Hepatic stellate cell (primary cell): ENCODE results near the gene FHIT.

Experiments used
- DNase-seq: peaks from one replicate; pipeline ENCODE4 v3.0.0; 2011; ENCODE audit warnings: low spot score

FHIT gene

DNA sequence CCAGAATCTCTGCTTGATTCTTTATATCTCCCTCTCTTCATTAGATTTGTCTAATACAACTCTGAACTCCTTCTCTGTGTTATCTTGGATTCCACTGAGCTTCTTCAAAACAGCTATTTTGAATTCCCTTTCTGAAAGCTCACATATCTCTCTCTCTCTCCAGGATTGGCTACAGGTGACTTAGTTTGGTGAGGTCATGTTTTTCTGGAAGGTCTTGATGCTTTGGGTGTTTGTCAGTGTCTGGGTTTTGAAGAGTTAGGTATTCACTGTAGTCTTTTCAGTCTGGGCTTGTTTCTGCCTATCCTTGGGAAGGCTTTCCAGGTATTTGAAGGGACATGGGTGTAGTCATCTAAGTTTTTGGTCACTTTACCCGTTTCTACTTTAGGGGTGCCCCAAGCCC lies 781.8 kb downstream of the FHIT start:
- no peak for DNase-seq

DNA sequence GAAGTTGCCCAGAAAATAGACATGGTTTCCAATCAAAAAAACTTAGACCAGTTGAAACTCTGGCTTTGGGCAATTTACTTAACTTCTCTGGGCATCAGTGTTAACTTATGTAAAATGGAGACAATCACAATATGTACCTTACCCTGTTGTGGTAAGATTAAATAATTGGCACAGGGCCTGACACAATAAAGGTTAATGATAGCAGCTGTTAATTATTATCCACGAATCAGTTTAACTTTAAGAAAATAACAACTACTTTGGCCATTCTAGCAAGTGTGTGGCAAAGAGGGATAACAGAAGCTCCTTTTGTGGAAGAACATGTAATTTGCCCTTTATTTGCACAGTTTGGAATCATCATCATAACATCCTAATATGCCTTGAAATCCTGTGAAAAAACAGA lies 787.6 kb downstream of the FHIT start:
- DNase-seq = no peak

DNA sequence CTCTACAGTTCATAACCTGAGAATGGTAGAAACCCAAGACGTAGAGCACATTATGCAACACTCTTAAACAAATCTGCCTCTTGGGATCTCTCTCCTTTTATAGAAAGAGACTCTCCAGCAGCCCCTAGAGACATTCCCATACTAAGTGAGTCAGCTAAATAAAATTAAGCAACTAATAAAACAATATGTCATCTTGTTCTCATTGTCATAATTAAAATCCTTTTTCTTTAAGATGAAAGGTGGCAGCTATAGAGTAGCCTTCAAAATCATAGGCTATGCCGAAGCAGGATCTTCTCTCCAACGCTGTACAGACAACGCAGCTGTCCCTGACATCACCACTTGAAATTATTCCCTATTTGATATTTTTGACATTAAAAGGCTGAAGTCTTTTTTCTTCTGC lies 790.0 kb downstream of the FHIT start:
- DNase-seq = no peak

DNA sequence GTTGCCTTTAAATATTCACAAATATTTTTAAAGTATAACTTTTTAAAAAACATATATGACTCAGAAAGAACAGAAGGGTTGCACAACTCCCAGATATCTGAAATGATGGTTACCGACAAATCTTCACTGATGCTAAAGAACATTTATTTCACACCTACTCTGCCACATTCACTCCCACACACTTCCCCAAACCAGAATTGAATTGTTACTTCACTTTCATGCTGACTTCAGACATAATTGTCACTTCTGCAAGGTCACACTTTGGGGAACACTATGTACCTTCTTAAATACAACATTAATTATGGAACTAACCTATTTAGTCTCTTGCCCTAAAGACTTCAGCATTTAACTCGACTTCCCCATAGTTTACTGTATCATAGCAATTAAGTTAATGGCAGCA lies 795.1 kb downstream of the FHIT start:
- no peak for DNase-seq

DNA sequence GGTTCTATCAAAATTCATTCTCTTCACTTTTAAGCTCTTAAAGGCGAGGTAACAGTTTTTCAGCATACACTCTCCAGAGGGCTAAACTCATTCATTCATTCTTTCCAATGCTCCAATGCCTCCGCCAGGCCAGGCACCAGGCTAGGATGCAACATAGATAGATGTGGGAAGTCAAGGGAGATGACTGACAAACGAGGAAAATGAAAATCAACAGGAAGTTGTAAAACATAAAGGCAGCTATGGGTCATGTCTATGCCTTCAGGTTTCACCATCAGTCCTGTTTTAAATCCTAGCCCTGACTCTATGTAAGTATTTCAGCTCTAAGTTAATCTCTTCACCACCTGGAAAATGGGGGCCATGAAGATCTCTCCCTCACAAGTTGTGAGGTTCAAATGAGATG lies 797.9 kb downstream of the FHIT start:
- no peak for DNase-seq

DNA sequence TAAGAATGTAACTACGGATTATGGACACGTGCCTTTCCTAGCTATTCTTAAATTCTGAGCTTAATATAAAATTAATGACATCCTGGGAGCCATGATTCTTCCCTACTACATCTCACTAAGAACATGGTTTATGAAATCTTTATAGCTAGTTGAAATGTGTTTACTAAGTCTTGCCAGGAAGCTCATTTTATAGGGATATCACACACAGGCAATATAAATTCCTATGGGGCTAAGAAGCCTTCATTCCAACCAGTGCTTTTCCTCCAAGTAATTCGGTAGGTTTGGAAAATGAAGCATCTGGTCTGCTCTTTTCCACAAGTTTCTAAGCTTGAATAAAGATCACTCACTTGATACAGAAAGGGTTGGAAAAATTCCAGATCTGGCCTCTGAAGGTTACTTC lies 802.6 kb downstream of the FHIT start:
- DNase-seq = no peak

DNA sequence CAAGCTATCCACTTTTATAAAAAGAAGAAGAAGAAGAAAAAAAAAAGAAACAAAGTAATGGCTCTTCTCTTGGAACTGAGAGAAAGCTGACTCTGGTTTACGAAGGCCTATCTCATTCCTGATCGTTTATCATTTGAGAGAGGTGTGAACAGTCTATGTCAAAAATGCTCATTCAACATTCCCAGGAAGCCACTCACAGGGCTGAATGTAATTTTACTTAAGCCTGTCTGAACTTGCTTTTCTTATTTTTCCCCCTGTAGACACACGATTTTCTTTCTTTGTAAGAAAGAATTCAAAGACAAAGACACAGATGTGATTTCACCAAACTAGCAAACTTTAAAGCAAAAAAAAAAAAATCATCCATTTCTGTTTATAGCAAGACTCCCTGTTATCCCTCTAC lies 805.8 kb downstream of the FHIT start:
- no peak for DNase-seq

DNA sequence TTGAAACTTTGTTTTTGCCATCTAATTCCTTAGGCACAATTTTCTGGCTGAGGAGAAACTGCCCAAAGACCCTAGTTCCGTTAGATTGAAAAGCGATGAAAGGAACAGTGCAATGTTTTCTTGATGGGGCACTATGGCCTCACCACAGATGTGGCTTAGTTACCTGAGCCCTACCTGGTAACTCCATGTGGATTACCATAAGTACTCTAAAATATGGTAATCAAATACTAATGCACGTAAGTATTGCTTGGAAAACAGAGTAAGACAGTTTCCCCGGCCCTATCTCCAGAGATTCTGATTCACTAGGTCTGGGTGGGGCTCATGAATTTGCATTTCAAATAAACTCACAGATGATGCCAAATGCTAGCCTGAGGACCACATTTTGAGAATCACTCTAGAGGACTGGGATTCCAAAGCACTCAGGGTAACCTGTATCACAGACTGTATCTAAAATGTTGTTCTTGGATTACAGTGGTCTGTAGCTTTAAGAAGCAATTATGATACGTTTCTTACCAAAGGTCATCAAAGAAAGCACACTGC lies 806.3 kb downstream of the FHIT start:
- no peak for DNase-seq

DNA sequence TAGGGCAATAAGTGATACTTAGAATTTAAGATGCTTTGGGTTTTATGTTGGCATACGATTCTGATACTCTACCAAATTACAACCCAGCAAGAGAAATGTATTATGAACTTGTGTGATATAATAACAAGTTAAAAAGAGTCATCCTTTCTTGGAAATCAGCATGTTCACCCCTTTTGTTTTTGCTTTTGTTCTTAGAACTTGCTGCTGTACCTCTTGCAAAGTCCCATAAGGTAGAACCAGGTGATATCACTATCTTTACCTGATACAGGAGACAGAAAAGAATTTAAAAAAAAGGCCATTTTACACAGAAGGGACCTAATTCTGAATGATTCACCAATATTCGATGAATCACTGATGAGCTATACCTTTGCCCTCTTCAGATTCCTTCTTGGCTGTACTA lies 810.4 kb downstream of the FHIT start:
- no peak for DNase-seq

DNA sequence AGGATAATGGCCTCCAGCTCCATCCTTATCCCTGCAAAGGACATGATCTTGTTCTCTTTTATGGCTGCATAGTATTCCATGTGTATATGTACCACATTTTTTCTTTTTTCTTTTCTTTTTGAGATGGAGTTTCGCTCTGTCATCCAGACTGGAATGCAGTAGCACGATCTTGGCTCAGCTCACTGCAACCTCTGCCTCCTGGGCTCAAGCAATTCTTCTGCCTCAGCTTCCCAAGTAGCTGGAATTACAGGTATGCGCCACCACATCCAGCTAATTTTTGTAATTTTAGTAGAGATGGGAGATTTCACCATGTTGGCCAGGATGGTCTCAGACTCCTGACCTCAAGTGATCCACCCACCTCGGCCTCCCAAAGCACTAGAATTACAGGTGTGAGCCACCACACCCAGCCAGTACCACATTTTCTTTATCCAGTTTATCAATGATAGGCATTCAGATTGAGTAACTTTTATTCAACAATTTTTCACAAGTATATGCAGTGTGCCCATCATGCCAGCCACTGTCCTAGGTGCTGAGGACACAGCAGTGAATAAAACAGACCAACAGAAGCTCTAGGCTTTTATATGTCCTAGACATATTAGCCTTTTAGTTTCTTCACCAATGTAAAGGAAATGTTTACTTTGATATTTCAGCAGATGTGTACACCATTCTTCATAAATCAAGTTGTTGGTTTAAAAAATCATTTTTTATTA lies 815.2 kb downstream of the FHIT start:
- no peak for DNase-seq

DNA sequence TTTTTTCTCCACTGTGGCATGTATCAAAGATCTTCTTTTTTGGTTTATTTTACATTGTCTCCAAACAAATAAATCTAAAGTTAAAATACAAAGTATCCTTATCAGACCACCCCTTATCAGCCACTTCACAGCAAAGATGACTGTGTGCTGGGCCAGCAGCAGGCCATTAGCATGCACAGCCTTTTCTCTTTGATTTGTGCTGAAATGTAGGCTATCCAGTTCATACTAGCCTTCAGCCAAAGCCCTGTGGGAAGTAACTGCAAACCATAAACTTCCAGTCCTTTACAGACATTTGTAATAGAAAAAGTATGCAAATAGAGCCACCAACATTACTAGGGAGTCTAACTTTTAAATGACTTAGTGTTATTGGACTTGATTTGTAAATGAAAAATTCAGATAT lies 816.3 kb downstream of the FHIT start:
- no peak for DNase-seq

DNA sequence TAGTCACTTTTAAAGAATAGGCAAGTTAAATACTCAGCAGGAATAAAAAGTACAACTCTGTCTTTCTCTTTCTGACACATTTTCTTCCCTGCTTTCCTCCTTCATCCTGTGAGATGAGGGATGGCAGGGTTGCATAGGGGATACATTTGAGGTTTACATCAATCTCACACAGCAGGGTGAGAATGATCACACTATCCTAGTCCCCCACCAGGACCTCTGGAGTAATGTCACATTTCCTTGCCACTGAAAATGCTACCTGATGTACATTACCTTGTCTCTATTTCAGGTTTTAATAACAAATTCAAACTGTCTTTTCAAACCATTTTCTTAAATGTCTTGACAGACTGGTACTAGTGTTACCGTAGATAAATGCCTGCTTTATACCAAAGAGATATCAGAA lies 816.9 kb downstream of the FHIT start:
- DNase-seq = no peak

DNA sequence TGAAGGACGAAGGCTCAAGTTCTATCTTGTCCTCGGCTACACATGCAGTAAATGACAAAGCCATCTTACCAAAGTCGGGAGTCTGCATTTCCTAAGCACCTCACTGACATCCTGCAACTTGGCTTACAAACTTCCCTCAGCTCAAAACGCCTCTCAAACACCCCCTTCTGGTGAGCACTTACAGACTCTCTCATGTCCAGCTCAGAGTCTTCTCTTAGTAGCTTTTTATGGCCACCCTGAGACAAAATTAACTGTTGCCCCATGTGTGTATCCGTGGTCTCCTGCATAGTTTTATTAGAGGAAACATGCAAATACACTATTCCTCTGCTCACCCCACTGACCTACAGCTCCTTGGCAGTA lies 819.7 kb downstream of the FHIT start:
- DNase-seq = no peak

DNA sequence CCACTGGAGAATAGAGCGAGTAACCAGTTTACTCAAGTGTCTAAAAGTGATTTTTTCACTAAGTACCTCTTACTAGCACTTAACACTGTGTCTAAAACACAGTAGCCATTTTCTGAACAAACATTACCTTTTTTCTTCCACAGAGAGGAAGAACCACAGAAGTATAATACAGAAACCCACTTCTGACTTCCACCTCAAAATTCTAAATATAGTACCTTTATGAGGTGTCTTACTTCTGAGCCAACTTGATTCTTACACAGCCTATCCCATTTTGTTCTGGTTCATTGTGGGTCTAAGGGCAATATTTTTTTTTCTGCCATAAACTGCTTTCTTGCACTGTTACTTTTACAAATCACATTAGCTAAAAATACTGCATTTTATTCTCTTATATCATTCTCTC lies 821.0 kb downstream of the FHIT start:
- DNase-seq = no peak

DNA sequence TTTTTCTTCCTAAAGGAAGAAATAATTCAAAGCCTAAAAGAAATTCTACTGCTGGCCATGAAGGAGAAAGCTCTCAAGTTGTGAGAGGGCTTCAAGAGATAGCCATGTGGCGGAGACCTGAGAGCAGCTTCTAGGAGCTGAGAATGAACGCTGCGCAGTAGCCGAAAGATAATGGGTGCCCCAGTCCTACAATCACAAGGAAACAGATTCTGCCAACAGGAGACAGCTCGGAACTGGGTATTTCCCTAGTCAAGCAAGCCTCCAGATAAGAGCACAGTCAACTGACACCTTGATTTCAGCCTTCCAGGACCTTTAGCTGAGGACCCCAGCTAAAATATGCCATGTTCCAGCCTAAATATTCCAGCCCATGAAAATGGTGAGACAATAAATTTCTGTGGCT lies 824.1 kb downstream of the FHIT start:
- no peak for DNase-seq

DNA sequence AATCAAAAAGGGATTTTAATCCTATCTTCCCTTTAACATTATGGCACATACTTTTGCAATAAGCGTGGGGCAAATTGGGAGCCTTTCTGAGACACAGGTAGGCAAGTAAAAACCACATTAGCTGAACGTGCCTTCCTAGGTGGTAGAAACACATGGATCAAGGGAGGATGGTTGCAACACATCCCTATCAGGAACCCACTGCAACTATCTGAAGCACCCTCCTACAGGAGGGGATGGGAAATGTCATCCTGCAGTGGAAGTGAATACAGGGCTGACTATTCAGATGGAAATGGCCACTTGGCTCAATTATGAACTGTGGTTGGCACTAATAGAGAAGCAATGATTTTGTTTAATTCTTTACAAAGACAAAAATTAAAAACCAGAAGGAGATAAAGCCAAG lies 826.3 kb downstream of the FHIT start:
- DNase-seq = no peak

DNA sequence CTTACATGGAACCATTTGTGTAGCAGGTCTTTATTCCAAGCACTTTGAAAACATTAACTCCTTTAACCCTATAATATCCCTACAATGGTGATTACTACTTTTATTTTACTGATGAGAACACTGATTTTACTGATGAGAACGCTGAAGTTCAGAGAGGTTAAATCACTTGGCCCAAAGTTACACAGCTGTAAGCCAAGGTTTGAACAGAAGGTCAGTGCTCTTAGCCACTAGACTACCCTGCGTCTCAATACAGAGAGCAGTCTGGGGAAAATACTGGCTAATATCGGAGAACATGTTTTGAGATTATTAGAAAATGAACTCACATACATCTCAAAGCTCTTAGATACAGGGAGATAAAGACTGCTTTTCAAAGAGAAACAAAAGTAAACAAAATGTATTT lies 827.2 kb downstream of the FHIT start:
- DNase-seq = no peak

DNA sequence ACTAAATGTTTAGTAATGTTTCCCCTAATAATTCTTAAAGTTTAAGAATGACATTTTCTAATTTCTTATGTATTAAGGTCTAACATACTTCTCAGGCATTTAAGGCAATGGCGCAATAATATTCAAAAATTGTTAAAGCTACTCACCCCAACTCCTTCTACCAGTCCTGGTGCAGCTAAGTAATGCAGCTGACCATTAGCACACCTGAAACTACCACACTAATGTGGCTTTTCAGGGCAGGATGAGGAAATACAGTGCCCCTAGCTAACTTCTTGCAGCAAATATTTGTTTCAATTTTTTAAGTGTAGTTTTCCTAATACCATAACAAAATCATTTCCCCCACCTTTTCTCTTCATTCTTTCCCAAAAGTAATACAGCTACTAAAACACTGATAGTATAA lies 827.7 kb downstream of the FHIT start:
- no peak for DNase-seq

DNA sequence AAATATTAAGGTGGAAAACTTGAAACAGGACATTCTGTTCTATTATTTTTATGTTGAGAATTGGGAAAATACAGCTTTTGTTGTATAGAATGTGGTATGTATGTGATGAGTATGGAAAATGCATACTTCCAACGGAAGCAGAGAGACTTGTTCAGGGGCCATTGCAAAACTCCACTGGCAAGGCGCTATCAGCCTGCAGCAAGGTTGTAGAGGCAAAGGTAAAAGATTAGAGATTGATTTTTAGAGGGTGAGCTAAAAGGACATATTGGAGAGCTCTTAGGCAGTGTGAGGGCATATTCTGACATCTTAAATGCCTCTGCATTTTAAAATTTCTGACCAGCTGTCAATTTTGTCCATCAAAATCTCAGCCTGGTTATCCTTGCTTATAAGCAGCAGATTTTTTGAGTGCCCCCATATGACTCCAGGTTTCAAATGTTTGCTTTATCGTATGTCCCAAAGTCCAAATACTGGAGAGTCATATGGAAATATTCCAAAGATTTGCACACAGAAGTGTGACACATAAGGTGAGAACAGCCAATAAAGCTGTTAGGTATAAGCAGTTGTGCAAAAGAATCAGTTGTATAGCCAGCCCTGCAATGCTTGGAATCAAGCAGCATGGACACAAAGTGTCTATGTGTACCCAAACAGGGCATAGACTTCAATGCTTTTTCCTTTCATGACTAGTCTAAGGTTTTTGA lies 829.4 kb downstream of the FHIT start:
- no peak for DNase-seq

DNA sequence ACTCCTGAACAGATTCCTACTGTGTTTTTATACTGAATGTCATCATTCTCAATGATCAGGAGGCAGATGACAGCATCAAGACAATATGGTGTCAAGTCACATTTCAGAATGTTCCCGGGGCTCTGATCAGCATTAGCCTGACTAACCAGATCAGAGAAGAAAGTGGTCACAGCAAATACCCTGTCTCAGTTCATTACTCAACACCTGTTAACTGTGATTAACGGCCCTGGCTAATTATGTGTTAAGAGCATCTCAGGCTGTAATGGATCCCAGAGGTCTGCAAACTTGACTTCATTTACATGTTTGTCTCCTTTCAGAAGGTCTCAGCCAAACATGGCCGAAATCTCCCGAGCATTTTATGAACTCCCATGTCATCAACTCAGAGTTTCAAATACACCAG lies 833.7 kb downstream of the FHIT start:
- DNase-seq = no peak

DNA sequence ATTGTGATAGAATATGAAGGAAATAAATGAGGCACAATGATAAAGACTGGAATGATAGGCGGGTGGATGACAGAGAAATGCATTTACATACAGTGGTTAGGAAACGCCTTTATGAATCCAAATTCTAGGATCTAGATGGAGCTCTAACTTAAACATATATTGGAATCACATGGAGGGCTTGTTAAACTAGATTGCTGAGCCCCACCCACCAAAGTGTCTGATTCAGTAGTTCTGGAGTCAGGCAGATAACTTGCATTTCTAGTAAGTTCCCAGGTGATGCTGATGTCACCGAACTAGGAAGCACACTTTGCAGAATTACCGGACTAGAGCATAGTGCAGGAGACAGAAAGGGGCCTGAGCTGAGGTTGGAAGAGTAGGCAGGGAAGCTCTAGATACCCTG lies 837.2 kb downstream of the FHIT start:
- no peak for DNase-seq

DNA sequence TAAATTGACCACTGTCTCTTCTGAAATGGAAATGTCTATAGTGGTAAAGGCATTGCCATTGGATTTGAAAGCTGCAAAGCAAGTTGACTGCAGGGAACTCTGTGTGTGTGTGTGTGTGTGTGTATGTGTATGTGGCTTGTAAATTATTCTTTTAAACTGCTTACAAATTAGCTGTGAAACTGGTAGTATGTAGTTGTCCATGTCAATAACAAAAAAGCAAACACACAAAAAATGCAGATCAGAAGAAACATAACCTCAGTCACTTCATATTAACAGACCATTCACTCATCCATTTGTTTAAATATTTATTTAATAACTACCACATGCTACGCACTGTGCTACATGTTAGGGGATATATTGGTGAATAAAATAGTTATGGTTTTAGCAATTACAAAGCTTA lies 837.7 kb downstream of the FHIT start:
- DNase-seq = no peak

DNA sequence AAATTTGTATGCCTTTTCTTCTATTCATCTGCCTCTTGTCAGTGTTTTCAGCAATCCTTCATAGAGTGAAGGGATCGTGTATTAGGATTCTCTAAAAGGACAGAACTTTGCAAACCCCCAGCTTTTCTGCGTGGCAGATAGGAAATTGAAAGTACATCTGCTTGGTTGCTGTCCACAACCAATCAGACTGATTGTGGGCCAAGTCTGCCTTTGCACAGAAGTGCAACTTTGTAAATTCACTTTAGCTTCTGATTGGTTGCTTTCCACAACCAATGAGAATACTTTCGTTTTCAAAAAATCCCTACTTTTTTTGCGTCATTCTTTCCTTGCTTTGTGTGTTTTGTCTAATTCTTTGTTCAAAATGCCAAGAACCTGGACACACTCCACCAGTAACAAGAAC lies 847.4 kb downstream of the FHIT start:
- no peak for DNase-seq

DNA sequence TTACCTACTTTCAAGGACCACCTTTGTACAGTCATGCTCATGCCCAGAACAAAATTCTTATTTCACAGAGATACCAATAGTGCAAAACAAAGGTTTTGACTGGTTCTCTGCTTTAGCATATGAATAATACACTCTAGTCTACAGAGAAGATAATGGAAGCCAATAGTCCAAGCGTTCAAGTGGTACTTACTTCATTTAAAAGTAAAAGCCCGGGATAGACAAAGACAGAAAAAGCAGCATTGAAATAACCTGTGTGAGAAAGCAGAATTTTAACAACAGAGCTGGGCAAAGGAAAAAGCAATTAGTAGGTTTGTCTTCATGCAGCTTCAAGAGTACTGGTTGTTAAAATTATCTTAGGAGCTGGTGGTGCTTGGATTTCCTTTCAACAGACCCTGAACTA lies 848.3 kb downstream of the FHIT start:
- no peak for DNase-seq
